Dendritic cell treated with granulocyte-macrophage colony-stimulating factor and Interleukin-4, amounts not matched to agents 40 ng/mL and 50 ng/mL, for 4 days (primary cell): Measurements from ENCODE around the gene PPIF.

ENCODE experiments used
- H3K27ac Mint-ChIP-seq: one replicate; pipeline ENCODE4 v1.8.0; 2022; ENCODE audit warnings: mild to moderate bottlenecking, mixed read lengths
- H3K27me3 Mint-ChIP-seq: one replicate; pipeline ENCODE4 v1.8.0; 2022; ENCODE audit warnings: mild to moderate bottlenecking, mixed read lengths
- H3K36me3 Mint-ChIP-seq: one replicate; pipeline ENCODE4 v1.8.0; 2022; ENCODE audit warnings: low read depth, mixed read lengths
- H3K4me1 Mint-ChIP-seq: one replicate; pipeline ENCODE4 v1.8.0; 2022; ENCODE audit warnings: low read depth, mixed read lengths
- H3K4me3 Mint-ChIP-seq: one replicate; pipeline ENCODE4 v1.8.0; 2022; ENCODE audit warnings: mild to moderate bottlenecking, moderate library complexity, mixed read lengths
- H3K9me3 Mint-ChIP-seq: one replicate; pipeline ENCODE4 v1.8.0; 2022; ENCODE audit warnings: mixed read lengths
- intact Hi-C: fragments of 100-400 bp; cut with micrococcal nuclease; formaldehyde crosslinking; loops from one replicate; pipeline ENCODE4 v1.15.0; 2022

The PPIF gene

GRCh38 chr10:79382491-79382941, 35.2 kb downstream of the PPIF start:
- peaks cover 31% of the 10 kb centered on the region for H3K36me3 Mint-ChIP-seq

GRCh38 chr10:79383974-79384606, 36.8 kb downstream of the PPIF start:
- H3K4me3 Mint-ChIP-seq, result no peak overlapping the region
- intact Hi-C loops, result no loop called here
- no peaks in the 10 kb centered on the region for H3K9me3 Mint-ChIP-seq
- no peak overlapping the region for H3K27ac Mint-ChIP-seq
- H3K27me3 Mint-ChIP-seq, result peaks cover 4% of the 10 kb centered on the region
- H3K4me1 Mint-ChIP-seq, result no peaks in the 10 kb centered on the region
- peaks cover 39% of the 10 kb centered on the region for H3K36me3 Mint-ChIP-seq

More at GRCh38 chr10:79382491-79382941, 35.2 kb downstream of the PPIF start:
- intact Hi-C loops, result no loop called here
- Mint-ChIP-seq H3K9me3 (no peaks in the 10 kb centered on the region), H3K27me3 (peaks cover 4% of the 10 kb centered on the region), H3K4me1 (no peaks in the 10 kb centered on the region), H3K4me3 (no peak overlapping the region), H3K27ac (no peak overlapping the region)

- H3K36me3 Mint-ChIP-seq, result peaks cover 39% of the 10 kb centered on the region
- no peak overlapping the region for H3K27ac Mint-ChIP-seq
- peaks cover 3% of the 10 kb centered on the region for H3K27me3 Mint-ChIP-seq
- H3K4me3 Mint-ChIP-seq, result no peak overlapping the region
- H3K9me3 Mint-ChIP-seq, result no peaks in the 10 kb centered on the region
- intact Hi-C loops, result no loop called here
- H3K4me1 Mint-ChIP-seq, result no peaks in the 10 kb centered on the region
Measured at GRCh38 chr10:79384773-79385391, 37.6 kb downstream of the PPIF start.

DNA sequence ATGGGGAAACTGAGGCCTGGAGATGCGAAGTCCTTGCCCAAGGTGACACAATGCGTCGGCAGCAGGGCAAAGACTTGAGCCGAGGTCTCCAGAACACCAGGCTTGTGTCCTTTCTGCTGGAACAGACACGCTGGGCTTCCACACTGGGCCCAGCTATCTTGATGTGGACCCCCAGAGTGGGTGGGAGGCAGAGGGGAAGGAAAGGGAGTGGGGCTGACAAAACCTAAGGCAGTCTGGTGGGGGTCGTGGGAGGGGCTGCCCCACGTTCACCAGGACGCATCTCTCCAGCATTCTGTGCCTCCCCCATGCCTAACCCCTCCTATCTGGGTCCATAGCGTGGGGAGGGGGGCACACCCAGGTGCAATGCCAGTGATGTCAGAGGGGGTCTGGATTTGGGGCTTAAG, 38.1 kb downstream of the PPIF start:
- H3K4me1 Mint-ChIP-seq, result peaks cover 1% of the 10 kb centered on the region
- H3K36me3 Mint-ChIP-seq, result peaks cover 39% of the 10 kb centered on the region
- no peaks in the 10 kb centered on the region for H3K9me3 Mint-ChIP-seq
- no peak overlapping the region for H3K27ac Mint-ChIP-seq
- H3K4me3 Mint-ChIP-seq, result no peak overlapping the region
- H3K27me3 Mint-ChIP-seq, result peaks cover 1% of the 10 kb centered on the region
- intact Hi-C loops, result no loop called here

GRCh38 chr10:79385804-79386531, 38.7 kb downstream of the PPIF start:
- Mint-ChIP-seq H3K27ac (no peak overlapping the region), H3K4me1 (peaks cover 7% of the 10 kb centered on the region)
- intact Hi-C loops, result no loop called here

GRCh38 chr10:79386637-79387465, 39.6 kb downstream of the PPIF start:
- no peaks in the 10 kb centered on the region for H3K9me3 Mint-ChIP-seq
- peaks cover 16% of the 10 kb centered on the region for H3K4me1 Mint-ChIP-seq
- intact Hi-C loops, result no loop called here

More at GRCh38 chr10:79385804-79386531, 38.7 kb downstream of the PPIF start:
- no peak overlapping the region for H3K4me3 Mint-ChIP-seq
- H3K36me3 Mint-ChIP-seq, result peaks cover 45% of the 10 kb centered on the region
- H3K9me3 Mint-ChIP-seq, result no peaks in the 10 kb centered on the region
- peaks cover 1% of the 10 kb centered on the region for H3K27me3 Mint-ChIP-seq

GRCh38 chr10:79387466-79387973, 40.3 kb downstream of the PPIF start:
- no peaks in the 10 kb centered on the region for H3K9me3 Mint-ChIP-seq
- peaks cover 58% of the 10 kb centered on the region for H3K36me3 Mint-ChIP-seq
- H3K27ac Mint-ChIP-seq, result no peak overlapping the region
- H3K4me3 Mint-ChIP-seq, result no peak overlapping the region
- peaks cover 22% of the 10 kb centered on the region for H3K4me1 Mint-ChIP-seq
- intact Hi-C loops, result no loop called here
- H3K27me3 Mint-ChIP-seq, result no peaks in the 10 kb centered on the region

More at GRCh38 chr10:79386637-79387465, 39.6 kb downstream of the PPIF start:
- H3K36me3 Mint-ChIP-seq, result peaks cover 51% of the 10 kb centered on the region
- no peak overlapping the region for H3K27ac Mint-ChIP-seq
- no peak overlapping the region for H3K4me3 Mint-ChIP-seq
- no peaks in the 10 kb centered on the region for H3K27me3 Mint-ChIP-seq

DNA sequence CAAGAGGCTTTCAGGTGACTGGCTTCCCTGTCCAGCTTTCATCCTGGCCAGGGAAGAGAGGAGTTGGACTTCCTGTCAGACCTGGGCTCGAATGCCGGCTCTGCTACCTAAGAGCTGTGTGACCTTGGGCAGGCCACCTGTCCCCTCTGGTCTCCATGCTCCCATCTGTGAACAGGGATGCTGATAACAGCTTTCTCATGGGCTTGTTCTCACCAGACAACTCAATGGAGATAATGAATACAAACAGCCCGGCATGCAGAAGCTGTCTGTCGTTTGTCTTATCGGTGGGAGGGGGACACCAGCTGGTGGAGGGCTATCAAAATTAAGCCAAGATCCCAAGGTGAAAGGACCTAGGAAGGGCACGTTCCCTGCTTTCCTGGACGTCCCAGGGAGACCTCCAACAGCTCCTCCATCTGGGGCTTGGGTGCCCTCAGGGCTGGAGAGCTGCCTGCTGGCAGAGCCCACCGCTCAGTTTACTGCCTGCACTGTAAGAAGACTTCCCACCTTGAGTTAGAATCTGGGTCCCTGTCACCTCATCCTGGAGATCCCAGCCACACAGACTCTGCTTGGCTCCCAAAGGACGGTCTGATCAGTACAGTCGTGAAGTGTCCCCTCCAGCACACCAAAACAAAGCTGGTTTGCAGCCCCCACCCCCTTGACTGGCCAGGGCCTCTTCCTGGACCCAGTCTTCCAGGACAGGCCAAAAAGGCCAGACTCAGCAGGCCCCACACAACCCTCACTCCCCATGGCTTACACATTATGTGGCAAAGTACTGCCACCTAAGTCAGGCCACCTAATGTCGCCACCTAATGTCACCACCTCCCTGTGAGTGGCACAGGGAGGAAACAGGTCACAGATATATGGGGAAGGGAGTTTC, 40.9 kb downstream of the PPIF start:
- Mint-ChIP-seq H3K4me3 (no peak overlapping the region), H3K27ac (no peak overlapping the region), H3K4me1 (peaks cover 29% of the 10 kb centered on the region), H3K9me3 (no peaks in the 10 kb centered on the region), H3K36me3 (peaks cover 65% of the 10 kb centered on the region), H3K27me3 (no peaks in the 10 kb centered on the region)
- intact Hi-C loops, result no loop called here

- intact Hi-C loops, result no loop called here
- Mint-ChIP-seq H3K9me3 (no peaks in the 10 kb centered on the region), H3K27me3 (no peaks in the 10 kb centered on the region), H3K4me3 (no peak overlapping the region), H3K36me3 (peaks cover 72% of the 10 kb centered on the region), H3K27ac (no peak overlapping the region), H3K4me1 (peaks cover 31% of the 10 kb centered on the region)
Measured at GRCh38 chr10:79390057-79390456, 42.8 kb downstream of the PPIF start.

DNA sequence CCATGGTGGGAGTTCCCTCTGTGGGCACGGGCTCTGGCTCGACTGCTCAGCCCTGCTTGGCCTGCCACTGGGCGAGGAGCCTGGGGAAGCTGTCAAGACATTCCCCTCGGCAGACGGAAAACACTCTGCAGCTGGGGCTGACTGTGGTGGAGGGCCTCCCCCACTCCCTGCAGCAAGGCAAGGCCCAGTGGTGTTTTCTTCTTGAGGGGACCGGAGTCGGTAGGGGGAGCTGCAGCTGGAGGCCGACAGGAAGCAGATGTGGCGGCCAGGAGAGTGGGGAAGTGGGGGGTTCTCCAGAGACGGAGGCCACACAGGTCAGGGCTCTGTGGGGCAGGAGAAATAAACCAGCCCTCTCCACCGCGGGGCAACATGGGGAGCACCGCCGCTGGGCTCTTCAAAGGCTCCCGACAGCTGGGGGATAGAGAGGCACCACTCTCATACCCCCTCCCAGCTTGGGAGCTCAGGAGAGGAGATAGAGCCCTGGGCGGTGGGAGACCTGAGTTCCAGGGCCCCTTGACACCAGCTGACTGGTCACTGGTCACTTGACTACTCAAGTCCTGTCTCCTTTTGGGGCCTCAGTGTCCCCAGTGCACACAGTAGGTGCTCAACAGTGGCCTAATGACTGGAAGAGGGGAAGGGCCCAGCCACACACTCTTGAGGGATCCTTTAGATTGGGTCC, 43.4 kb downstream of the PPIF start:
- peak overlapping the region; percentile 44 for H3K27ac Mint-ChIP-seq
- H3K4me1 Mint-ChIP-seq, result peaks cover 33% of the 10 kb centered on the region
- no peak overlapping the region for H3K4me3 Mint-ChIP-seq
- H3K36me3 Mint-ChIP-seq, result peaks cover 65% of the 10 kb centered on the region
- H3K9me3 Mint-ChIP-seq, result no peaks in the 10 kb centered on the region
- H3K27me3 Mint-ChIP-seq, result no peaks in the 10 kb centered on the region
- intact Hi-C loops, result no loop called here

DNA sequence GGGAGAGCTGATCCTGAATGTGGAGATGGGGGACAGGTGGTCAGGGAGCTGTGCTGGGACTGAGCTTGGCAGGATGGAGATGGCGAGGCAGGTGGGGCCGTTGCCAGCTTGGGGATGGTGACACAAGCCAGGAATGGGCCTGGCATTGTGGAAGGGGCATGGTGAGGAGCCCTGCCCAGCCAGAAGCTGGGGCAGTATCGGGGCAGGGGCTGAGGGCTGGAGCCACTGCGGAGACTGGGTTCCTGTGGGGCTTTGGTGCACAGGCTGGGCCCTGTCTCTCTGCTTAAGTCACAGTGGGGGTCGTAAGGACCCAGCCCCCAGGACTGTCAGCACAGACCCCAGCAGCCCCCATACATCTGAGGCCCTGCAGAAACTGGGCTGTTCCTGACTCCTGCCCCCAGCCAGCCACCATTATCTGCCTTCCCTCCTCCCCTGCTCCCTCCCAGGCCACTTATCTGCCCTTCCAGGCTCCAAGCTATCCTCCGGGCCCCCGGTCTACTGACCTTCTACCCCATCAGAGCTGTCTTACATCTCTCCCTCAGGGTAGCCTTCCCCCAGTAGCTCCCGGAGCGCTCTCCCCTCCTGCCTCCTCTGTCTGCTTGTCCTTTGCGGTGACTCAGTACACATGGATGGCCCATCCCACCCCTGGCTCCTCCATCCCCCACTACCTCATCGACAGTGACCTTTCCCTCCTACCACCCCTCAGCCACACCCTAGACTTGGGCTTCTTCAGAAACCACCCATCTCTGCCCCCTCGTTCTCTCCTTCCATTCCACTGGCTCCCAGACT, 44.2 kb downstream of the PPIF start:
- H3K27me3 Mint-ChIP-seq, result no peaks in the 10 kb centered on the region
- peaks cover 40% of the 10 kb centered on the region for H3K4me1 Mint-ChIP-seq
- intact Hi-C loops, result no loop called here
- no peaks in the 10 kb centered on the region for H3K9me3 Mint-ChIP-seq
- H3K36me3 Mint-ChIP-seq, result peaks cover 58% of the 10 kb centered on the region
- peak overlapping the region; percentile 44 for H3K27ac Mint-ChIP-seq
- no peak overlapping the region for H3K4me3 Mint-ChIP-seq

GRCh38 chr10:79392020-79392398, 44.7 kb downstream of the PPIF start:
- Mint-ChIP-seq H3K4me3 (no peak overlapping the region), H3K27ac (peak overlapping the region; percentile 44), H3K9me3 (no peaks in the 10 kb centered on the region)

More at GRCh38 chr10:79392020-79392398, 44.7 kb downstream of the PPIF start:
- peaks cover 43% of the 10 kb centered on the region for H3K4me1 Mint-ChIP-seq
- H3K27me3 Mint-ChIP-seq, result no peaks in the 10 kb centered on the region
- intact Hi-C loops, result no loop called here
- H3K36me3 Mint-ChIP-seq, result peaks cover 53% of the 10 kb centered on the region
